Mesenchymal stem cell (in vitro differentiated cells and primary cell): ENCODE results near the gene DBNDD2.

Source experiments
- DNase-seq: peaks from one replicate; pipeline ENCODE4 v3.0.0-alpha.2; 2013
- H2AFZ ChIP-seq: one replicate; pipeline ENCODE4 v1.6.1; 2013; ENCODE audit warnings: low read depth, mild to moderate bottlenecking, control low read depth, inconsistent platforms, low read length, moderate library complexity
- H2AK5ac ChIP-seq: 2 replicates; pipeline ENCODE4 v1.6.1; 2013; ENCODE audit warnings: low read length, moderate library complexity, mild to moderate bottlenecking, inconsistent platforms; ENCODE audit not compliant: severe bottlenecking
- H2BK120ac ChIP-seq: one replicate; pipeline ENCODE4 v1.6.1; 2013; ENCODE audit warnings: low read depth, mild to moderate bottlenecking, inconsistent platforms, low read length, moderate library complexity
- H2BK12ac ChIP-seq, 2 experiments: one replicate each; pipeline ENCODE4 v1.6.1; 2013; ENCODE audit warnings: inconsistent platforms in 2 of 2, low read length in 2 of 2, mild to moderate bottlenecking in 2 of 2, moderate library complexity in 2 of 2, control low read depth in 1 of 2
- H2BK15ac ChIP-seq: one replicate; pipeline ENCODE4 v1.6.1; 2013; ENCODE audit warnings: mild to moderate bottlenecking, low read depth, inconsistent platforms; ENCODE audit not compliant: poor library complexity, severe bottlenecking
- H2BK5ac ChIP-seq: 2 replicates; pipeline ENCODE4 v1.6.1; 2013; ENCODE audit warnings: low read depth, mild to moderate bottlenecking, low read length, control low read depth, inconsistent platforms; ENCODE audit not compliant: poor library complexity, severe bottlenecking
- H3K14ac ChIP-seq, 2 experiments: one replicate each; pipeline ENCODE4 v1.6.1; 2013; ENCODE audit warnings: inconsistent platforms in 2 of 2, low read length in 2 of 2, control low read depth in 1 of 2, mild to moderate bottlenecking in 1 of 2, moderate library complexity in 1 of 2
- H3K18ac ChIP-seq, 2 experiments: one replicate each; pipeline ENCODE4 v1.6.1; 2013; ENCODE audit warnings: inconsistent platforms in 2 of 2, low read length in 2 of 2, control low read depth in 1 of 2, low read depth in 1 of 2, mild to moderate bottlenecking in 1 of 2
- H3K23ac ChIP-seq, 2 experiments: one replicate each; pipeline ENCODE4 v1.6.1; 2013; ENCODE audit warnings: inconsistent platforms in 2 of 2, low read length in 2 of 2, mild to moderate bottlenecking in 2 of 2, moderate library complexity in 2 of 2, control low read depth in 1 of 2
- H3K27ac ChIP-seq: 2 replicates; pipeline ENCODE4 v1.5.1; 2013; ENCODE audit warnings: mild to moderate bottlenecking, moderate library complexity, low read length, control low read depth, inconsistent platforms; ENCODE audit not compliant: poor library complexity, severe bottlenecking
- H3K27me3 ChIP-seq, 2 experiments: 2 replicates each; pipeline versions ENCODE4 v1.6.1 to v1.7.0; 2013; ENCODE audit warnings: low read length in 2 of 2, mild to moderate bottlenecking in 2 of 2, moderate library complexity in 2 of 2, control low read depth in 1 of 2, inconsistent platforms in 1 of 2; ENCODE audit not compliant: control insufficient read depth in 1 of 2, insufficient read depth in 1 of 2
- H3K36me3 ChIP-seq, 2 experiments: 2 replicates each; pipeline versions ENCODE4 v1.6.1 to v1.7.0; 2013; ENCODE audit warnings: low read length in 2 of 2, control low read depth in 1 of 2, inconsistent platforms in 1 of 2, low read depth in 1 of 2, mild to moderate bottlenecking in 1 of 2; ENCODE audit not compliant: insufficient read depth in 2 of 2, control insufficient read depth in 1 of 2
- H3K4ac ChIP-seq, 2 experiments: one replicate each; pipeline ENCODE4 v1.6.1; 2013; ENCODE audit warnings: inconsistent platforms in 2 of 2, low read length in 2 of 2, mild to moderate bottlenecking in 2 of 2, moderate library complexity in 2 of 2, control low read depth in 1 of 2, low read depth in 1 of 2
- H3K4me1 ChIP-seq: 2 replicates; pipeline ENCODE4 v1.6.1; 2013; ENCODE audit warnings: low read depth, low read length, control low read depth; ENCODE audit not compliant: control insufficient read depth, insufficient read depth
- H3K4me2 ChIP-seq: 2 replicates; pipeline ENCODE4 v1.6.1; 2013; ENCODE audit warnings: low read length, mild to moderate bottlenecking, inconsistent platforms; ENCODE audit not compliant: poor library complexity, severe bottlenecking
- H3K4me3 ChIP-seq, 2 experiments: 2 replicates each; pipeline versions ENCODE4 v1.5.1 to v1.7.0; 2013; ENCODE audit warnings: low read length in 2 of 2, mild to moderate bottlenecking in 2 of 2, control low read depth in 1 of 2, low read depth in 1 of 2; ENCODE audit not compliant: insufficient read depth in 1 of 2
- H3K79me1 ChIP-seq: replicated peaks from 2 replicates; pipeline ENCODE4 v1.6.1; 2013; ENCODE audit warnings: mild to moderate bottlenecking, control low read depth, low read length, inconsistent platforms; ENCODE audit not compliant: poor library complexity, severe bottlenecking
- H3K9ac ChIP-seq: 2 replicates; pipeline ENCODE4 v1.7.0; 2013; ENCODE audit warnings: mild to moderate bottlenecking, low read length, moderate library complexity
- H3K9me3 ChIP-seq: 2 replicates; pipeline ENCODE4 v1.7.0; 2013; ENCODE audit warnings: mild to moderate bottlenecking, low read length; ENCODE audit not compliant: control insufficient read depth
- H4K8ac ChIP-seq: one replicate; pipeline ENCODE4 v1.6.1; 2013; ENCODE audit warnings: inconsistent platforms, mild to moderate bottlenecking, low read length, moderate library complexity
- H4K91ac ChIP-seq: one replicate; pipeline ENCODE4 v1.6.1; 2013; ENCODE audit warnings: mild to moderate bottlenecking, low read length, inconsistent platforms
- WGBS: methylation state at CpG from one replicate; pipeline ENCODE4 v1.1.7; 2013; ENCODE audit warnings: mixed read lengths; 5-methylcytosine and 5-hydroxymethylcytosine counted together

Gene DBNDD2

DNA sequence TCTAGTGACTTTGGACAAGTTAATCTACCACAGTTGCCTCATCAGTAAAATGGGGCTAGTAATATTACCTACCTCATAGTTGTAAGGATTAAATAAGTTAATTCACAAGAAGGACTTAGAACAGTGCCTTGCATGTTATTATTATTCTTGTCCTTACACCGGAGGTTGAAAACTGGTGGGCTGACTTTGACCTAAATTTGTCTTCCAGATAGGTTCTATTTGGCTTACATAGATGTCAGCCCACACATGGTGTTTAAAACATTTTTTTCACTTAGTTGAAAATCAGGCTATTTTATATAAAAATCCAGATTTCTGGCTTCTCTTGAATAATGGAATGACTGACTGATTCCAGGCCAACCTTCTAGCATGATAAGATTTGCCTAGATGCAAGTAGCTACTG lies 41.9 kb upstream of the DBNDD2 start:
- Histone ChIP-seq H4K91ac (no peak overlapping the region), H2BK120ac (no peak overlapping the region), H3K18ac (no peak overlapping the region), H3K27me3 (no peaks in the 10 kb centered on the region), H3K23ac (no peak overlapping the region), H4K8ac (no peak overlapping the region), H2BK15ac (no peak overlapping the region), H3K4me3 (no peak overlapping the region), H3K9ac (no peak overlapping the region), H3K27ac (no peak overlapping the region), H3K4ac (no peak overlapping the region), H3K79me1 (peaks cover 27% of the 10 kb centered on the region), H2AK5ac (no peak overlapping the region), H3K4me1 (peaks cover 2% of the 10 kb centered on the region), H3K14ac (no peak overlapping the region), H2AFZ (no peak overlapping the region), H3K4me2 (no peak overlapping the region), H3K36me3 (peaks cover 29 to 37% of the 10 kb centered on the region in 2 experiments), H2BK12ac (no peak overlapping the region), H3K9me3 (no peaks in the 10 kb centered on the region), H2BK5ac (no peak overlapping the region)
- no peak for DNase-seq
- no CpG with 5 or more reads among the region's 1 CpG for WGBS

DNA sequence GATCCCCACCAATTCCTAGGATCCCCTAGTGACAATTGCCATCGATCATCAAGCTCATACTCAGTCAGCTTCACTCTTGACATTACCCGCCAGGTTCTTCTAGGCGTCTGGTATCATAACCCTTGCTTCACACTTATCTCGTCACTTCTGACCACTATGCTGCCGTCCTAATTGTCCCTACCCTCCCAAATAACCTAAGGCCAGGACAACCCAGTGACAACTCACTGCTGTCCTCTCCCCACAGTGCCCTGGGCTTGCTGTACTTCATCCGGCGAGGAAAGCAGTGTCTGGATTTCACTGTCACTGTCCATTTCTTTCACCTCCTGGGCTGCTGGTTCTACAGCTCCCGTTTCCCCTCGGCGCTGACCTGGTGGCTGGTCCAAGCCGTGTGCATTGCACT lies 41.5 kb upstream of the DBNDD2 start:
- DNase-seq, result no peak
- H3K27ac ChIP-seq, result no peak overlapping the region
- WGBS, result 89% methylated on average over 11 of the region's 11 CpGs
- no peak overlapping the region for H2BK120ac ChIP-seq
- H4K91ac ChIP-seq, result no peak overlapping the region
- H3K18ac ChIP-seq, result no peak overlapping the region
- no peak overlapping the region for H3K4ac ChIP-seq
- no peak overlapping the region for H4K8ac ChIP-seq
- no peaks in the 10 kb centered on the region for H3K27me3 ChIP-seq
- H2BK5ac ChIP-seq, result no peak overlapping the region
- no peak overlapping the region for H3K23ac ChIP-seq
- no peak overlapping the region for H3K4me3 ChIP-seq
- no peak overlapping the region for H3K14ac ChIP-seq
- no peaks in the 10 kb centered on the region for H3K9me3 ChIP-seq
- H3K9ac ChIP-seq, result no peak overlapping the region
- H2BK15ac ChIP-seq, result no peak overlapping the region
- no peak overlapping the region for H2AFZ ChIP-seq
- no peak overlapping the region for H3K4me2 ChIP-seq
- no peak overlapping the region for H2BK12ac ChIP-seq
- H3K79me1 ChIP-seq, result peaks cover 27% of the 10 kb centered on the region
- H2AK5ac ChIP-seq, result no peak overlapping the region
- peaks cover 29 to 38% of the 10 kb centered on the region in 2 experiments for H3K36me3 ChIP-seq
- H3K4me1 ChIP-seq, result peaks cover 2% of the 10 kb centered on the region

DNA sequence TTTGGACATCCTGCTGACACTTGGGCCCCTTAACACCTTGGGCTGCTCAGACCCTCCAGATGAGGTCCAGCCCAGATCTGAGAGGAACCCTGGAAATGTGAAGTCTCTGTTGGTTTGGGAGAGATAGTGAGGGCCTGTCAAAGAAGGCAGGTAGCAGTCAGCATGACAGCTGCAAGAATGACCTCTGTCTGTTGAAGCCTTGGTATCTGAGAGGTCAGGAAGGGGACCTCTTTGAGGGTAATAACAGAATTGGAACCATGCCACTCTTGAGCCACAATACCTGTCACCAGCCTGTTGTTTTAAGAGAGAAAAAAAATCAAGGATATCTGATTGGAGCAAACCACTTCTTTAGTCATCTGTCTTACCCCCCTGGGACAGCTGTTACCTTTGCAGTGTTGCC lies 41.0 kb upstream of the DBNDD2 start:
- H3K18ac ChIP-seq, result no peak overlapping the region
- H4K8ac ChIP-seq, result no peak overlapping the region
- H3K36me3 ChIP-seq, result peaks cover 29 to 39% of the 10 kb centered on the region in 2 experiments
- H2AK5ac ChIP-seq, result no peak overlapping the region
- H3K27me3 ChIP-seq, result no peaks in the 10 kb centered on the region
- H3K14ac ChIP-seq, result no peak overlapping the region
- H3K4ac ChIP-seq, result no peak overlapping the region
- no peak overlapping the region for H2BK120ac ChIP-seq
- no peaks in the 10 kb centered on the region for H3K9me3 ChIP-seq
- no peak overlapping the region for H2BK15ac ChIP-seq
- no peak overlapping the region for H2BK12ac ChIP-seq
- peaks cover 2% of the 10 kb centered on the region for H3K4me1 ChIP-seq
- H3K4me2 ChIP-seq, result no peak overlapping the region
- no peak overlapping the region for H3K23ac ChIP-seq
- H3K4me3 ChIP-seq, result no peak overlapping the region
- H2BK5ac ChIP-seq, result no peak overlapping the region
- peaks cover 27% of the 10 kb centered on the region for H3K79me1 ChIP-seq
- DNase-seq, result no peak
- H3K27ac ChIP-seq, result no peak overlapping the region
- H2AFZ ChIP-seq, result no peak overlapping the region
- H3K9ac ChIP-seq, result no peak overlapping the region
- no peak overlapping the region for H4K91ac ChIP-seq

DNA sequence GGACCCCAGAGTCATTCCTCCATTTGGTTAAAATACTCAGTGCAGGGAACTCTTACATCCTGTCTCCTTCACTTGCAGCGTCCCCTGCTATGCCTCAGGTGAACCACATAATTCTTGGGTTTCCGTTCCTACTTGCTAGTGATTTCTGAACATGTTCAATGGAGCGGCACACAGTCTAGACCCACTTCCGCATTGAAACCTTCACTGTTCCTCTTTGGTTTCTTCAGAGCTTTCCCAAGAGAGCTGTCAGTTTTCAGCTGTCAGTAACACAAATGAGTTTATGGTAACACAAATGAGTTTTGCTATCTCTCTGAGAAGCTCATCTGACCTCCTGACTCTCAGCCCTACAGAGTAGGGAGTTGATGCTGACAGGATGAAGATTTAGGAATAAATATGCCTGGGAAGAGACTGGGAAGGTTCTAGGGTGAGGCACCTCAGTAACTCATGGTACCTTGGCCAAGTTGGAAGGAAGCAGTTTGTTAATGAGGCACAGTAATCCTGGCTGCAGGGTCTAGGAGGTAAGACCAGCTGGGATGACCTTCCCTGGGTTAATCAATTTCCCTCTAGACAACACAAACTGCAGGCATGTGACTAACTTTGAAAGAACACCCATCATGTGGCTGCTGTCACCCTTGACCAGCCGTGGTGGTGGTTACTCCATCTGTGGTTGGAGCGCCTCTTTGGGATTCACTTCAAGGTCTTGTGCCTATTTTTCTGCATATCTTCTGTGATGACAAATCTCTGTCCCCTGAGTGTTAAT lies 39.7 kb upstream of the DBNDD2 start:
- Histone ChIP-seq H3K4me2 (no peak overlapping the region), H3K27me3 (no peaks in the 10 kb centered on the region), H3K4ac (no peak overlapping the region), H2BK15ac (no peak overlapping the region), H3K79me1 (peaks cover 33% of the 10 kb centered on the region), H3K9ac (no peak overlapping the region), H2AK5ac (no peak overlapping the region), H2AFZ (no peak overlapping the region), H3K9me3 (no peaks in the 10 kb centered on the region), H4K91ac (no peak overlapping the region), H2BK12ac (no peak overlapping the region), H3K27ac (no peak overlapping the region), H3K36me3 (peaks cover 32 to 39% of the 10 kb centered on the region in 2 experiments), H4K8ac (no peak overlapping the region), H3K18ac (no peak overlapping the region), H2BK5ac (no peak overlapping the region), H3K4me3 (no peak overlapping the region), H2BK120ac (no peak overlapping the region), H3K23ac (no peak overlapping the region), H3K14ac (no peak overlapping the region), H3K4me1 (peaks cover 8% of the 10 kb centered on the region)
- 88% methylated on average over 6 of the region's 6 CpGs for WGBS
- no peak for DNase-seq
